Stimulated activated CD8-positive, alpha-beta memory T cell treated with anti-CD3 and anti-CD28 coated beads, Interleukin-4, amount 100 ng/mL, for 1 hour (primary cell): ENCODE measurements around the gene EHD2.
"Not testable (repeated sequence)": the region's sequence is repeated elsewhere in the genome, so short reads cannot be mapped to it uniquely, and the experiment has no call there.

Source experiments
- DNase-seq, 2 donors: peaks; one replicate each; pipeline ENCODE4 v3.0.0-alpha.2; 2020; ENCODE audit warnings: low read depth in 2 of 2, low spot score in 1 of 2

EHD2 gene

GRCh38 chr19:47713046-47714021 lies at the start of gene EHD2:
TSS of gene EHD2 (plus strand) at chr19:47713422. CDS start at chr19:47716613, 3,191 bp downstream.
- DNase-seq: no peak

- no peak for DNase-seq
Measured at GRCh38 chr19:47663435-47663910, 49.7 kb upstream of the EHD2 start.

- DNase-seq: no peak
Measured at GRCh38 chr19:47663911-47664771, 49.1 kb upstream of the EHD2 start.

GRCh38 chr19:47668556-47668955 lies 44.7 kb upstream of the EHD2 start:
- DNase-seq: not testable (repeated sequence)

- no peak for DNase-seq
Measured at GRCh38 chr19:47670736-47671135, 42.5 kb upstream of the EHD2 start.

GRCh38 chr19:47671499-47671898 lies 41.7 kb upstream of the EHD2 start:
- DNase-seq: no peak

GRCh38 chr19:47673426-47673825 lies 39.8 kb upstream of the EHD2 start:
- DNase-seq: no peak

DNA sequence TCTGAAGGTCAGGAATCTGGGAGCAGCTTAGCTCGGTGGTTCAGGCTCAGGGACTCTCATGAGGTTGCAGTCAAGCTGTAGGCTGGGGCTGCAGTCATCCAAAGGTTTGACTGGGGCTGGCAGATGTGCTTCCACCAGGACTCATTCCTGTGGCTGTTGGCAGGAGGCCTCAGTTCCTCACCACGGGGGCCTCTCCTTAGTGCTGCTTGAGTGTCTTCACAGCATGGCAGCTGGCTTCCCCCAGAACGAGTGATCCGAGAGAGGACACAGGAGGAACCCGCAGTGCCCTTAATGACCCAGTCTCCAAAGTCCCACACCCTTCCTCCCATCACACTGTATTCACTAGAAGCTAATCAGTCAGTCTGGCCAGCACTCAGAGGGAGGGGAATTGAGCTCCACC lies 38.7 kb upstream of the EHD2 start:
- no peak for DNase-seq

DNA sequence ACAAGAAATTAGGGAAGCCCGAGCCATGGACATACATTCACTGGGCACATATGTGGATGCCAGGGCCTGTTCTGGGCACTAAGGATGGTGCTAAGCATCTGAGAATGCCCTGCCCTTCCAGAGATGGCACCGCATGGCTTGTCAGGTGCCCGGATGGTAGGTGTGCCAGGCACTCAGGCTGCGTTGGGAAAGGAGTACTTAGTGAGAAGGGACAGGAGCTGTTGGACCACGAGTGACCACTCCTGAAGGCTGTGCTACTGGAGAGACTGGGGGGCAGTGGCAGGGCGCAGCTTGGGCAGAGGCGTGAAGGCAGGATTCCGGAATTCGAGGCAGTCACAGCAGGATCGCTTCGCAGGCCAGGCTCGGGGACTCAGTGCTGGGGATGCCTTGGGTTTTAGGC lies 38.0 kb upstream of the EHD2 start:
- no peak for DNase-seq

- DNase-seq: no peak
Measured at GRCh38 chr19:47675859-47676258, 37.4 kb upstream of the EHD2 start.

- DNase-seq: no peak
Measured at GRCh38 chr19:47676811-47677210, 36.4 kb upstream of the EHD2 start.

GRCh38 chr19:47679251-47679900 lies 33.8 kb upstream of the EHD2 start:
- no peak for DNase-seq

DNA sequence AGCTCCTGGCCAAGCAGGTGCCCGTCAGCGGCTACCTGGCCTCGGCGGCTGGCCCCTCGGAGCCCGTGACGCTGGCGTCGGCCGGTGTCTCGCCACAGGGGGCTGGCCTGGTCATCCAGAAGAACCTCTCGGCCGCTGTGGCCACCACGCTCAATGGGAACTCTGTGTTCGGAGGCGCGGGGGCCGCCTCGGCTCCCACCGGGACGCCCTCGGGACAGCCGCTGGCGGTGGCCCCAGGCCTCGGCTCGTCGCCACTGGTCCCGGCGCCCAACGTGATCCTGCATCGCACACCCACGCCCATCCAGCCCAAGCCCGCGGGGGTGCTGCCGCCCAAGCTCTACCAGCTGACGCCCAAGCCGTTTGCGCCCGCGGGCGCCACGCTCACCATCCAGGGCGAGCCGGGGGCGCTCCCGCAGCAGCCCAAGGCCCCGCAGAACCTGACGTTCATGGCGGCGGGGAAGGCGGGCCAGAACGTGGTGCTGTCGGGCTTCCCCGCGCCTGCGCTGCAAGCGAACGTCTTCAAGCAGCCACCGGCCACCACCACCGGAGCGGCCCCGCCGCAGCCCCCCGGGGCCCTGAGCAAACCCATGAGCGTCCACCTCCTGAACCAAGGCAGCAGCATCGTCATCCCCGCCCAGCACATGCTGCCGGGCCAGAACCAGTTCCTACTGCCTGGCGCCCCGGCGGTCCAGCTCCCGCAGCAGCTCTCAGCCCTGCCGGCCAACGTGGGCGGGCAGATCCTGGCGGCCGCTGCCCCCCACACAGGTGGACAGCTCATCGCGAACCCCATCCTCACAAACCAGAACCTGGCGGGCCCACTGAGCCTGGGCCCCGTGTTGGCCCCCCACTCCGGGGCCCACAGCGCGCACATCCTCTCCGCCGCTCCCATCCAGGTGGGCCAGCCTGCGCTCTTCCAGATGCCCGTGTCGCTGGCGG lies 33.0 kb upstream of the EHD2 start:
- DNase-seq: no peak

- no peak for DNase-seq
Measured at GRCh38 chr19:47680858-47681332, 32.3 kb upstream of the EHD2 start.

GRCh38 chr19:47681388-47681787 lies 31.8 kb upstream of the EHD2 start:
- DNase-seq: no peak

DNA sequence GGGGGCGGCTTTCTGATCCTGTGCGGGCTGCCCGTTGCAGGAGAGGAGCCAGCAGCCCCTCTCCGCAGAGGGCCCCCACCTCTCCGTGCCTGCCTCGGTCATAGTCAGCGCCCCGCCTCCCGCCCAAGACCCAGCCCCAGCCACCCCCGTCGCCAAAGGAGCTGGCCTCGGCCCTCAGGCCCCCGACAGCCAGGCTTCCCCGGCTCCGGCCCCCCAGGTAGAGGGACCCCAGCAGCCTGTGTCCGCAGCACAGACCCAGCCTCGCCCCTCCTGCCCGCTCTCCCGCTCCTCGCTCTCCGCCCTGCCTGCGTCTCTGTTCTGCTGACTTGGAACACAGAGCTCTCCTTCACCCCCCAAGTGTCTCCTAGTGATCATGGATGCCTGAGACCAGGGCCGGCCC lies 31.3 kb upstream of the EHD2 start:
- DNase-seq: no peak

DNA sequence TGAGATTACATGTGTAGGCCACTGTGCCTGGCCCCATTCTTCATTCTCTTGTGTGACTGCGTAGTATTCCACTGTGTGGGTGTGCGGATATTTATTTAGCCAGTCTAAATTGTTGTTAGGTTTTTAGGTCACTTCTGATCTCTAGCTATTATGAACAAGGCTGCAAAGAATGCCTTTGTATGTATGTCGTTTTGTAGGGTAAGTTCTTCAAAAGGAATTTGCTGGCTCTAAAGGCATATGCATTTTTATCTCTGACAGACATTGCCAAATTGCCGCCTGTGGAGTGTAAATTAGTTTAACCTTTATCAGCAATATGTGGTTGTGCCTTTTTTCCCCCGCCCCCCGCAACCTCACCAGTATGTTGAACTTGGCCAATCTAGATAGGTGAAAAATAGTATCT lies 30.3 kb upstream of the EHD2 start:
- DNase-seq: no peak

- no peak for DNase-seq
Measured at GRCh38 chr19:47686679-47687450, 26.4 kb upstream of the EHD2 start.

DNA sequence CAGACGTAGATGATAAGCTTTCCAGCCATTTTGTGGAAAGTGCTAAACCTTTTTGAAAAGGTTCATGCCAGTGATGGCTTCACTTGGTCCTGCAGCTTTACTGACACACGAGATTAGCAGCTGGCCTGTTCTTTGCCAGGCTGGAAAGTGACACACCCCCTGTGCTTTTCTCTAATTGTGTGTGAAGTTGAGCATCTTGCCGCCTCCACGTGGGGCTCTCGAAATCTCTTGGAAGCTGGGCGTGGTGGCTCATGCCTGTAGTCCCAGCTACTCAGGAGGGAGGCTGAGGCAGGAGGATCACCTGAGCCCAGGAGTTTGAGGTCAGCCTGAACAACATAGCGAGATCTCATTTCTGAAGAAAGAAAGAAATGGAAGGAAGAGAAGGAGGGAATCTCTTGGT lies 25.3 kb upstream of the EHD2 start:
- no peak for DNase-seq
